GM23338 (cell line): ENCODE results near the gene CCDC74B. TPM values are rescaled to one million over a fixed set of nuclear protein-coding genes. Genes with fewer than 3 reads are reported as not detected.
"Not testable (repeated sequence)": the region's sequence is repeated elsewhere in the genome, so short reads cannot be mapped to it uniquely, and the experiment has no call there.

Experiments used
- ATAC-seq: fragments of 200-7000 bp; cut with Tn5 transposase; 3 replicates; pipeline ENCODE4 v1.9.1; 2020
- DNase-seq: peaks from one replicate; pipeline ENCODE4 v3.0.0-alpha.2; 2015; ENCODE audit warnings: low spot score
- H2AFZ ChIP-seq: fragments of 200-600 bp; sonication (generic); 2 replicates; pipeline ENCODE4 v1.8.0; 2016; ENCODE audit warnings: antibody characterized with exemption, mild to moderate bottlenecking, moderate library complexity
- H3F3A ChIP-seq: fragments of 200-600 bp; sonication (generic); replicated peaks from 2 replicates; pipeline ENCODE4 v1.8.0; 2017; ENCODE audit warnings: antibody characterized with exemption, mixed run types, low read depth
- H3K27ac ChIP-seq: fragments of 200-600 bp; sonication (generic); 2 replicates; pipeline ENCODE4 v1.6.1; 2016; ENCODE audit warnings: low read depth
- H3K27me3 ChIP-seq: fragments of 200-600 bp; sonication (generic); 2 replicates; pipeline ENCODE4 v1.8.0; 2016; ENCODE audit warnings: mild to moderate bottlenecking, mixed run types, moderate library complexity; ENCODE audit not compliant: insufficient read depth
- H3K36me3 ChIP-seq: fragments of 200-600 bp; sonication (generic); 2 replicates; pipeline ENCODE4 v1.8.0; 2016; ENCODE audit warnings: mild to moderate bottlenecking; ENCODE audit not compliant: insufficient read depth
- H3K4me1 ChIP-seq: fragments of 200-600 bp; sonication (generic); 2 replicates; pipeline ENCODE4 v1.8.0; 2016; ENCODE audit warnings: mild to moderate bottlenecking, moderate library complexity; ENCODE audit not compliant: insufficient read depth
- H3K4me2 ChIP-seq: fragments of 200-600 bp; sonication (generic); 2 replicates; pipeline ENCODE4 v1.7.1; 2017; ENCODE audit warnings: mixed run types
- H3K4me3 ChIP-seq: fragments of 200-600 bp; sonication (generic); 2 replicates; pipeline ENCODE4 v1.6.1; 2016; ENCODE audit warnings: mixed run types
- H3K79me2 ChIP-seq: fragments of 200-600 bp; sonication (generic); replicated peaks from 2 replicates; pipeline ENCODE4 v1.8.0; 2017; ENCODE audit warnings: mild to moderate bottlenecking; ENCODE audit not compliant: insufficient read depth
- H3K9me2 ChIP-seq: fragments of 200-600 bp; sonication (generic); 2 replicates; pipeline ENCODE4 v1.8.0; 2017; ENCODE audit not compliant: insufficient read depth
- H4K20me1 ChIP-seq: fragments of 200-600 bp; sonication (generic); replicated peaks from 2 replicates; pipeline ENCODE4 v1.8.0; 2017; ENCODE audit warnings: mild to moderate bottlenecking; ENCODE audit not compliant: insufficient read depth
- H3K27ac Mint-ChIP-seq: 2 replicates; pipeline ENCODE4 v1.8.0; 2020; ENCODE audit warnings: inconsistent platforms, mild to moderate bottlenecking, moderate library complexity, mixed read lengths
- H3K27me3 Mint-ChIP-seq: 3 replicates; pipeline ENCODE4 v1.8.0; 2022; ENCODE audit warnings: low read depth, mild to moderate bottlenecking, moderate library complexity, mixed read lengths, inconsistent platforms; ENCODE audit not compliant: insufficient read depth, poor library complexity
- H3K36me3 Mint-ChIP-seq: 3 replicates; pipeline ENCODE4 v1.8.0; 2021; ENCODE audit warnings: low read depth, mild to moderate bottlenecking, inconsistent platforms, moderate library complexity, mixed read lengths
- H3K4me1 Mint-ChIP-seq: 3 replicates; pipeline ENCODE4 v1.8.0; 2020; ENCODE audit warnings: mild to moderate bottlenecking, inconsistent platforms, mixed read lengths
- H3K4me3 Mint-ChIP-seq: 3 replicates; pipeline ENCODE4 v1.8.0; 2021; ENCODE audit warnings: moderate library complexity, mild to moderate bottlenecking, inconsistent platforms, mixed read lengths
- H3K9me3 Mint-ChIP-seq: 3 replicates; pipeline ENCODE4 v1.8.0; 2020; ENCODE audit warnings: moderate library complexity, mild to moderate bottlenecking, inconsistent platforms, mixed read lengths
- EZH2phosphoT487 ChIP-seq: fragments of 200-600 bp; sonication (generic); IDR thresholded peaks from one replicate; pipeline ENCODE4 v1.8.1; 2018; ENCODE audit warnings: antibody characterized with exemption; ENCODE audit not compliant: unreplicated experiment
- POLR2AphosphoS5 ChIP-seq: IDR thresholded peaks from 2 replicates; pipeline ENCODE4 v1.6.1; 2016; ENCODE audit warnings: antibody characterized with exemption, low read depth
- polyA plus RNA-seq: library from polyadenylated mRNA; unstranded; fragments of >200 nt; fragmentation: Nextera tagmentation; extraction: Ambion mirVana; gene quantifications from 2 replicates; pipeline ENCODE4 v1.2.1, GENCODE V29; 2016
- total RNA-seq: library from RNA; depleted of rRNA; stranded (reverse); fragments of >200 nt; shearing (Covaris generic); gene quantifications from 2 replicates; pipeline ENCODE4 v1.2.3, GENCODE V29; 2014
- TF ChIP-seq, protein P1 (sequence below): IDR thresholded peaks from one replicate; pipeline ENCODE4 v1.6.1; 2018; ENCODE audit warnings: antibody characterized with exemption; ENCODE audit not compliant: unreplicated experiment
- TF ChIP-seq, protein P2 (sequence below): IDR thresholded peaks from 2 replicates; pipeline ENCODE4 v1.6.1; 2016; ENCODE audit warnings: antibody characterized with exemption
- TF ChIP-seq, protein P3 (sequence below): fragments of 250-450 bp; sonication (Bioruptor Pico); IDR thresholded peaks from 2 replicates; pipeline ENCODE4 v1.5.0; 2020; ENCODE audit warnings: mild to moderate bottlenecking, moderate library complexity

CCDC74B gene
- total and polyA plus RNA-seq, 2 experiments from 2014 or later, result 16.4 to 34.5 TPM

DNA sequence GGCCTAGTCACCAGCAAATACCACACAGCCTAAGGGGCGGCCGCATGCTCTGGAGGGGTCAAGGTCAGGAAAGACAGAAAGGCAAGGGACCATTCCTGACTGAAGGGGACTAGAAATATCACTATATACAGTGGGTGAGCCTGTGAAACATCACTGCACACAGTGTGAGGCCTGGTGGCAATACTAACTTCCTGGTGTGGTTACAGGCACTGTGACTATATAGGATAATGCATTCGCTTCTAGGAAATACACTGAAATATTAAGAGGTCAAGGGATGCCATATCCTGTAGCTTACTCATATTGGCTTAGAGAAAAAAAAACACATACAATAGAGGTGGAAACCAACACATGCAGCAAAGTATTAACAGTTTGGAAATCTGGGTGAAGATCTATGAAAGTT, 24.3 kb upstream of the CCDC74B start:
- not testable (repeated sequence) for H3K4me1 Mint-ChIP-seq, H3K4me2 ChIP-seq, ATAC-seq, H3K4me3 ChIP-seq, H3K27me3 Mint-ChIP-seq, H4K20me1 ChIP-seq, H3F3A ChIP-seq, H3K4me1 ChIP-seq, H3K9me2 ChIP-seq, H3K4me3 Mint-ChIP-seq, H3K9me3 Mint-ChIP-seq, H3K27ac ChIP-seq, DNase-seq, H3K27ac Mint-ChIP-seq, H2AFZ ChIP-seq, H3K27me3 ChIP-seq, H3K79me2 ChIP-seq
- H3K36me3 ChIP-seq, result peaks cover 16% of the 10 kb centered on the region
- peaks cover 82% of the 10 kb centered on the region for H3K36me3 Mint-ChIP-seq

DNA sequence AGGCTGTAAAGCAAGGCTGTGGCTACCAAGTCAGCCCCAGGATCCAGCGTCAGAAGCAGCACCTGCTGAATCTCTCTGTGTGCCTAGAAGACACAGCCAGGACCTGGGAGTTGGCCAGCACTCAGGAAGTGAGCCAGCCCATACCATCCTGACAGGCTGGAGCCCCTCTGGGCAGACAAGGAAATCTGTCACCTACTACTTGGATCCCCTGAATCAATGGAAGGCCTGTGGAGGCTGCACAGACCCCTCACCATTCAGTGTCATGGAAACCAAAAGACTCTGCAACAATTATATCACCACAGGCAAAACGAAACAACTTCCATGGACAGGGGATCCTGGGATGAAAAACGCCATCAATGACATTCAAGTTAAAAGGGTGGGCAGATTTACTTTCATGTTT, 21.7 kb upstream of the CCDC74B start:
- H3K36me3 Mint-ChIP-seq, result peaks cover 79% of the 10 kb centered on the region
- not testable (repeated sequence) for H3K9me2 ChIP-seq, H3K27ac Mint-ChIP-seq, H4K20me1 ChIP-seq, H3K4me1 Mint-ChIP-seq, H2AFZ ChIP-seq, H3K4me3 ChIP-seq, ATAC-seq, H3K4me2 ChIP-seq, H3K9me3 Mint-ChIP-seq, H3F3A ChIP-seq, H3K27me3 Mint-ChIP-seq, H3K4me1 ChIP-seq, H3K4me3 Mint-ChIP-seq, H3K27ac ChIP-seq, H3K27me3 ChIP-seq, DNase-seq, H3K79me2 ChIP-seq
- peaks cover 16% of the 10 kb centered on the region for H3K36me3 ChIP-seq

DNA sequence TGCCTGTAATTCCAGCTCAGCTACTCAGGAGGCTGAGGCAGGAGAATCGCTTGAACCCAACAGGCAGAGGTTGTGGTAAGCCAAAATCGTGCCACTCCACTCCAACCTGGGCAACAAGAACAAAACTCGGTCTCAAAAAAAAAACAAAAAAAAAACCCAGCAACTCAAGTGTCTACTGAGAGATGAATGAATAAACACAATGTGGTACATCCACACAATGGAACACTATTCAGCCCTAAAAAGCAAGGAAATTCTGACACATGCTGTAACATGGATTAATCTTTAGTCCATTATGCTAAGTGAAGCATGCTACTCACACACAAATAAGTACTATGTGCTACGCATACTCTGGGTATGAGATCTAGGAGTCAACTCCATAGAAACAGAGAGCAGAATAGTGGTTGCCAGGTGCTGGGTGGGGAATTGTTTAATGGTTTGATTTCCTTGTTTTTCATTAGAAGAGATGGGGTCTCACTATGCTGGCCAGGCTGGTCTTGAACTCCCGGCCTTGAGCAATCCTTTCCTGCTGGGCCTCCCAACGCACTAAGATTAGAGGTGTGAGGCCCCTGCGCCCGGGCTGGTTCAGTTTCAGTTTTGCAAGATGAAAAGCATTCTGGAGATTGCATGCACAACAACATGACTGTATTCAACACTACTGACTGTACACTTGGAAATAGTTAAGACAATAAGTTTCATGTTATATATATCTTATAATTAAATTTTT, 20.5 kb upstream of the CCDC74B start:
- Histone ChIP-seq H2AFZ (no peak overlapping the region), H3K4me3 (no peak overlapping the region), H3K9me2 (no peaks in the 10 kb centered on the region), H3K79me2 (no peaks in the 10 kb centered on the region), H3K27me3 (no peaks in the 10 kb centered on the region), H4K20me1 (no peaks in the 10 kb centered on the region; the same call in 1 of the 2 replicates), H3K36me3 (peaks cover 16% of the 10 kb centered on the region), H3F3A (no peaks in the 10 kb centered on the region), H3K27ac (no peak overlapping the region), H3K4me2 (no peak overlapping the region), H3K4me1 (no peaks in the 10 kb centered on the region)
- H3K4me1 Mint-ChIP-seq, result peaks cover 3% of the 10 kb centered on the region; the same call in 2 of the 3 replicates
- peaks cover 6% of the 10 kb centered on the region for H3K27me3 Mint-ChIP-seq
- no peak for DNase-seq
- no peak for ATAC-seq
- no peaks in the 10 kb centered on the region for H3K9me3 Mint-ChIP-seq
- H3K4me3 Mint-ChIP-seq, result no peak overlapping the region
- H3K36me3 Mint-ChIP-seq, result peaks cover 71% of the 10 kb centered on the region
- no peak overlapping the region for H3K27ac Mint-ChIP-seq
- TF ChIP-seq, protein P1, sequence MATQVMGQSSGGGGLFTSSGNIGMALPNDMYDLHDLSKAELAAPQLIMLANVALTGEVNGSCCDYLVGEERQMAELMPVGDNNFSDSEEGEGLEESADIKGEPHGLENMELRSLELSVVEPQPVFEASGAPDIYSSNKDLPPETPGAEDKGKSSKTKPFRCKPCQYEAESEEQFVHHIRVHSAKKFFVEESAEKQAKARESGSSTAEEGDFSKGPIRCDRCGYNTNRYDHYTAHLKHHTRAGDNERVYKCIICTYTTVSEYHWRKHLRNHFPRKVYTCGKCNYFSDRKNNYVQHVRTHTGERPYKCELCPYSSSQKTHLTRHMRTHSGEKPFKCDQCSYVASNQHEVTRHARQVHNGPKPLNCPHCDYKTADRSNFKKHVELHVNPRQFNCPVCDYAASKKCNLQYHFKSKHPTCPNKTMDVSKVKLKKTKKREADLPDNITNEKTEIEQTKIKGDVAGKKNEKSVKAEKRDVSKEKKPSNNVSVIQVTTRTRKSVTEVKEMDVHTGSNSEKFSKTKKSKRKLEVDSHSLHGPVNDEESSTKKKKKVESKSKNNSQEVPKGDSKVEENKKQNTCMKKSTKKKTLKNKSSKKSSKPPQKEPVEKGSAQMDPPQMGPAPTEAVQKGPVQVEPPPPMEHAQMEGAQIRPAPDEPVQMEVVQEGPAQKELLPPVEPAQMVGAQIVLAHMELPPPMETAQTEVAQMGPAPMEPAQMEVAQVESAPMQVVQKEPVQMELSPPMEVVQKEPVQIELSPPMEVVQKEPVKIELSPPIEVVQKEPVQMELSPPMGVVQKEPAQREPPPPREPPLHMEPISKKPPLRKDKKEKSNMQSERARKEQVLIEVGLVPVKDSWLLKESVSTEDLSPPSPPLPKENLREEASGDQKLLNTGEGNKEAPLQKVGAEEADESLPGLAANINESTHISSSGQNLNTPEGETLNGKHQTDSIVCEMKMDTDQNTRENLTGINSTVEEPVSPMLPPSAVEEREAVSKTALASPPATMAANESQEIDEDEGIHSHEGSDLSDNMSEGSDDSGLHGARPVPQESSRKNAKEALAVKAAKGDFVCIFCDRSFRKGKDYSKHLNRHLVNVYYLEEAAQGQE, result no peak
- TF ChIP-seq, protein P2, sequence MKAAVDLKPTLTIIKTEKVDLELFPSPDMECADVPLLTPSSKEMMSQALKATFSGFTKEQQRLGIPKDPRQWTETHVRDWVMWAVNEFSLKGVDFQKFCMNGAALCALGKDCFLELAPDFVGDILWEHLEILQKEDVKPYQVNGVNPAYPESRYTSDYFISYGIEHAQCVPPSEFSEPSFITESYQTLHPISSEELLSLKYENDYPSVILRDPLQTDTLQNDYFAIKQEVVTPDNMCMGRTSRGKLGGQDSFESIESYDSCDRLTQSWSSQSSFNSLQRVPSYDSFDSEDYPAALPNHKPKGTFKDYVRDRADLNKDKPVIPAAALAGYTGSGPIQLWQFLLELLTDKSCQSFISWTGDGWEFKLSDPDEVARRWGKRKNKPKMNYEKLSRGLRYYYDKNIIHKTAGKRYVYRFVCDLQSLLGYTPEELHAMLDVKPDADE, result no peak
- no peak for TF ChIP-seq EZH2phosphoT487
- no peak for TF ChIP-seq POLR2AphosphoS5
- TF ChIP-seq, protein P3, sequence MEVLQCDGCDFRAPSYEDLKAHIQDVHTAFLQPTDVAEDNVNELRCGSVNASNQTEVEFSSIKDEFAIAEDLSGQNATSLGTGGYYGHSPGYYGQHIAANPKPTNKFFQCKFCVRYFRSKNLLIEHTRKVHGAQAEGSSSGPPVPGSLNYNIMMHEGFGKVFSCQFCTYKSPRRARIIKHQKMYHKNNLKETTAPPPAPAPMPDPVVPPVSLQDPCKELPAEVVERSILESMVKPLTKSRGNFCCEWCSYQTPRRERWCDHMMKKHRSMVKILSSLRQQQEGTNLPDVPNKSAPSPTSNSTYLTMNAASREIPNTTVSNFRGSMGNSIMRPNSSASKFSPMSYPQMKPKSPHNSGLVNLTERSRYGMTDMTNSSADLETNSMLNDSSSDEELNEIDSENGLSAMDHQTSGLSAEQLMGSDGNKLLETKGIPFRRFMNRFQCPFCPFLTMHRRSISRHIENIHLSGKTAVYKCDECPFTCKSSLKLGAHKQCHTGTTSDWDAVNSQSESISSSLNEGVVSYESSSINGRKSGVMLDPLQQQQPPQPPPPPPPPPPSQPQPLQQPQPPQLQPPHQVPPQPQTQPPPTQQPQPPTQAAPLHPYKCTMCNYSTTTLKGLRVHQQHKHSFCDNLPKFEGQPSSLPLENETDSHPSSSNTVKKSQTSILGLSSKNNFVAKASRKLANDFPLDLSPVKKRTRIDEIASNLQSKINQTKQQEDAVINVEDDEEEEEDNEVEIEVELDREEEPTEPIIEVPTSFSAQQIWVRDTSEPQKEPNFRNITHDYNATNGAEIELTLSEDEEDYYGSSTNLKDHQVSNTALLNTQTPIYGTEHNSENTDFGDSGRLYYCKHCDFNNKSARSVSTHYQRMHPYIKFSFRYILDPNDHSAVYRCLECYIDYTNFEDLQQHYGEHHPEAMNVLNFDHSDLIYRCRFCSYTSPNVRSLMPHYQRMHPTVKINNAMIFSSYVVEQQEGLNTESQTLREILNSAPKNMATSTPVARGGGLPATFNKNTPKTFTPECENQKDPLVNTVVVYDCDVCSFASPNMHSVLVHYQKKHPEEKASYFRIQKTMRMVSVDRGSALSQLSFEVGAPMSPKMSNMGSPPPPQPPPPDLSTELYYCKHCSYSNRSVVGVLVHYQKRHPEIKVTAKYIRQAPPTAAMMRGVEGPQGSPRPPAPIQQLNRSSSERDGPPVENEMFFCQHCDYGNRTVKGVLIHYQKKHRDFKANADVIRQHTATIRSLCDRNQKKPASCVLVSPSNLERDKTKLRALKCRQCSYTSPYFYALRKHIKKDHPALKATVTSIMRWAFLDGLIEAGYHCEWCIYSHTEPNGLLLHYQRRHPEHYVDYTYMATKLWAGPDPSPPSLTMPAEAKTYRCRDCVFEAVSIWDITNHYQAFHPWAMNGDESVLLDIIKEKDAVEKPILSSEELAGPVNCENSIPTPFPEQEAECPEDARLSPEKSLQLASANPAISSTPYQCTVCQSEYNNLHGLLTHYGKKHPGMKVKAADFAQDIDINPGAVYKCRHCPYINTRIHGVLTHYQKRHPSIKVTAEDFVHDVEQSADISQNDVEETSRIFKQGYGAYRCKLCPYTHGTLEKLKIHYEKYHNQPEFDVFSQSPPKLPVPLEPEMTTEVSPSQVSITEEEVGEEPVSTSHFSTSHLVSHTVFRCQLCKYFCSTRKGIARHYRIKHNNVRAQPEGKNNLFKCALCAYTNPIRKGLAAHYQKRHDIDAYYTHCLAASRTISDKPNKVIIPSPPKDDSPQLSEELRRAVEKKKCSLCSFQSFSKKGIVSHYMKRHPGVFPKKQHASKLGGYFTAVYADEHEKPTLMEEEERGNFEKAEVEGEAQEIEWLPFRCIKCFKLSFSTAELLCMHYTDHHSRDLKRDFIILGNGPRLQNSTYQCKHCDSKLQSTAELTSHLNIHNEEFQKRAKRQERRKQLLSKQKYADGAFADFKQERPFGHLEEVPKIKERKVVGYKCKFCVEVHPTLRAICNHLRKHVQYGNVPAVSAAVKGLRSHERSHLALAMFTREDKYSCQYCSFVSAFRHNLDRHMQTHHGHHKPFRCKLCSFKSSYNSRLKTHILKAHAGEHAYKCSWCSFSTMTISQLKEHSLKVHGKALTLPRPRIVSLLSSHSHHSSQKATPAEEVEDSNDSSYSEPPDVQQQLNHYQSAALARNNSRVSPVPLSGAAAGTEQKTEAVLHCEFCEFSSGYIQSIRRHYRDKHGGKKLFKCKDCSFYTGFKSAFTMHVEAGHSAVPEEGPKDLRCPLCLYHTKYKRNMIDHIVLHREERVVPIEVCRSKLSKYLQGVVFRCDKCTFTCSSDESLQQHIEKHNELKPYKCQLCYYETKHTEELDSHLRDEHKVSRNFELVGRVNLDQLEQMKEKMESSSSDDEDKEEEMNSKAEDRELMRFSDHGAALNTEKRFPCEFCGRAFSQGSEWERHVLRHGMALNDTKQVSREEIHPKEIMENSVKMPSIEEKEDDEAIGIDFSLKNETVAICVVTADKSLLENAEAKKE (CRISPR knock-in tag), result no peak
